ENCODE measurements around the gene CTSH. TPM values are rescaled to one million over a fixed set of nuclear protein-coding genes. Genes with fewer than 3 reads are reported as not detected.

CTSH gene, protein sequence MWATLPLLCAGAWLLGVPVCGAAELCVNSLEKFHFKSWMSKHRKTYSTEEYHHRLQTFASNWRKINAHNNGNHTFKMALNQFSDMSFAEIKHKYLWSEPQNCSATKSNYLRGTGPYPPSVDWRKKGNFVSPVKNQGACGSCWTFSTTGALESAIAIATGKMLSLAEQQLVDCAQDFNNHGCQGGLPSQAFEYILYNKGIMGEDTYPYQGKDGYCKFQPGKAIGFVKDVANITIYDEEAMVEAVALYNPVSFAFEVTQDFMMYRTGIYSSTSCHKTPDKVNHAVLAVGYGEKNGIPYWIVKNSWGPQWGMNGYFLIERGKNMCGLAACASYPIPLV
- total RNA-seq (ENCODE audit: unreplicated experiment) = 10.0 TPM
- long read RNA-seq, transcript CTSH-201 (12 exons, 2,190 nt) = major isoform, 6 of 15 reads
- long read RNA-seq, partial matches to known transcripts = 0 of 15 reads
- long read RNA-seq, other reads (novel, unspliced or antisense) = 9 of 15 reads

DNA sequence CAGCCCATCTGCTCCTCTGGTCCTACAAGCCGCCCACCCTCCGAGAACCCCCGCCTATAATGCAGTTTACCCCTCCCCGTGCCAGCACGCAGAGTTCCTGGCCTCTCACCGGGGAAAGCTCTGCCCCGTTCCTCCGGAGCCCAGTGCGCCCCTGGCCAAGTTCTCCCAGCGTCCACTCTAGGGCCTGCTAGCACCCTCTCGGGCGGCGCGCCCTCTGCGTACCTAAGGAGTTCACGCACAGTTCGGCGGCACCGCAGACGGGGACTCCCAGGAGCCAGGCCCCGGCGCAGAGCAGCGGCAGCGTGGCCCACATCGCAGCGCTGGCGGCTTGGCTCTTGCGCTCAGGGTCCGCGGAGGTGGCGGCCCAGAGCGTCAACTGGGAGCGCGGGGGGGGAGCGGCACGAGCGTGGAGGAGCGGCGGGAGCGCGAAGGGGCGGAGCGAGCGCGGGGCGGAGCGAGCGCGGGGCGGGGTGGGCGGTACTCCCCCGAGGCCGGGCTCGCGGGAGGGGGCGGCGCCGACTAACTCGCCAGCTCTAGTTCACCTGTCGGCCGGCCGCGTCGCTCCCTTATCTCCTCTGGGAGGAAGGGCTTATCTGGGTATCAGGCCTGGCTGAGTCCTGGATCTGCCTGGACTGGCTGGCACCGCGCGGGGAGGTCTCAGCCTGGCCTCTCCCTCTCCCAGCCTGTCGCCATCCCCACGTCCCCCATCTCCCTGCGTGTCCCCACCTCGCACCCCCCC is at the start of gene CTSH:
CTSH (minus strand) TSS at position 378 of the 739 bp plus-strand sequence; CDS start at position 313, 65 bp downstream.
- Mint-ChIP-seq H3K9me3 (ENCODE audit: unreplicated experiment) (no peaks in the 10 kb centered on the region), H3K27me3 (ENCODE audit: unreplicated experiment) (peaks cover 7% of the 10 kb centered on the region), H3K27ac (ENCODE audit: unreplicated experiment) (no peak within 1 kb of the TSS), H3K4me3 (ENCODE audit: unreplicated experiment) (no peak within 1 kb of the TSS), H3K36me3 (ENCODE audit: low read depth, unreplicated experiment) (no peaks in the 10 kb centered on the region), H3K4me1 (ENCODE audit: unreplicated experiment) (no peaks in the 10 kb centered on the region)
- TF ChIP-seq, protein P1, sequence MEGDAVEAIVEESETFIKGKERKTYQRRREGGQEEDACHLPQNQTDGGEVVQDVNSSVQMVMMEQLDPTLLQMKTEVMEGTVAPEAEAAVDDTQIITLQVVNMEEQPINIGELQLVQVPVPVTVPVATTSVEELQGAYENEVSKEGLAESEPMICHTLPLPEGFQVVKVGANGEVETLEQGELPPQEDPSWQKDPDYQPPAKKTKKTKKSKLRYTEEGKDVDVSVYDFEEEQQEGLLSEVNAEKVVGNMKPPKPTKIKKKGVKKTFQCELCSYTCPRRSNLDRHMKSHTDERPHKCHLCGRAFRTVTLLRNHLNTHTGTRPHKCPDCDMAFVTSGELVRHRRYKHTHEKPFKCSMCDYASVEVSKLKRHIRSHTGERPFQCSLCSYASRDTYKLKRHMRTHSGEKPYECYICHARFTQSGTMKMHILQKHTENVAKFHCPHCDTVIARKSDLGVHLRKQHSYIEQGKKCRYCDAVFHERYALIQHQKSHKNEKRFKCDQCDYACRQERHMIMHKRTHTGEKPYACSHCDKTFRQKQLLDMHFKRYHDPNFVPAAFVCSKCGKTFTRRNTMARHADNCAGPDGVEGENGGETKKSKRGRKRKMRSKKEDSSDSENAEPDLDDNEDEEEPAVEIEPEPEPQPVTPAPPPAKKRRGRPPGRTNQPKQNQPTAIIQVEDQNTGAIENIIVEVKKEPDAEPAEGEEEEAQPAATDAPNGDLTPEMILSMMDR (IDR thresholded peaks at IDR 0.05; ENCODE audit: unreplicated experiment) = no peak
- peak; percentile 52 for DNase-seq (ENCODE audit: low spot score)

DNA sequence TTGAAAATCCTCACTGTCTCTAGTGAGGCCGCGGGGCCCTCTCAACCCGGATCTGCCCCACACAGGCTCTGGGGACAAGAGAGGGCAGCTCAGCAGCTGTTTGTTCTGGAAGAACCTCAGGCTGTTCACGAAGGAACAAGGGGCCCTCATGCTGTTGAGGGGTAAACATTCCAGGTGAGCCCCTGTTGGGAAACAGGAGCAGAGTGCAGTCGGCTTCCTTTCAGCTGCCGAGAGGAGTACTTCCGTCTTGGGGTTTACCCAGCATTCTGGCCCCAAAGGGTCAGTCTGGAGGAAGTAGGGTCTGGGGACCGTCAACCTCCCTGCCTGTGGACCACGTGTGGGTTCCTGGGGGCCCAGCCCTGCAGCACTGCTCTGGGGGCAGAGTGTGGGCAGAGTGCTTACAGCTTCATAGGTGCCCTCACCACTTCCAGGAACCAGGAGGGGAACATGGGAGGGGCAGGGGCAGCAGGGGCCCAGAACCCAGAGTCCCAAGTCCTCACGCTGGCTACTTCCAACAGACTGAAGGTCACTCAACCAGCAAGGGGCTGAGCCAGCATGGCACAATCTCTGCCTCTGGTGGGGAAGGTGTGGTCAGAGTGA is 49.2 kb upstream of the CTSH start:
- no peaks in the 10 kb centered on the region for H3K9me3 Mint-ChIP-seq (ENCODE audit: unreplicated experiment)
- H3K27me3 Mint-ChIP-seq (ENCODE audit: unreplicated experiment) = peaks cover 7% of the 10 kb centered on the region
- H3K36me3 Mint-ChIP-seq (ENCODE audit: low read depth, unreplicated experiment) = no peaks in the 10 kb centered on the region
- no peak overlapping the region for H3K27ac Mint-ChIP-seq (ENCODE audit: unreplicated experiment)
- DNase-seq (ENCODE audit: low spot score) = no peak
- H3K4me1 Mint-ChIP-seq (ENCODE audit: unreplicated experiment) = peaks cover 7% of the 10 kb centered on the region
- TF ChIP-seq, protein P1 (IDR thresholded peaks at IDR 0.05; ENCODE audit: unreplicated experiment) = no peak
- H3K4me3 Mint-ChIP-seq (ENCODE audit: unreplicated experiment) = no peak overlapping the region

DNA sequence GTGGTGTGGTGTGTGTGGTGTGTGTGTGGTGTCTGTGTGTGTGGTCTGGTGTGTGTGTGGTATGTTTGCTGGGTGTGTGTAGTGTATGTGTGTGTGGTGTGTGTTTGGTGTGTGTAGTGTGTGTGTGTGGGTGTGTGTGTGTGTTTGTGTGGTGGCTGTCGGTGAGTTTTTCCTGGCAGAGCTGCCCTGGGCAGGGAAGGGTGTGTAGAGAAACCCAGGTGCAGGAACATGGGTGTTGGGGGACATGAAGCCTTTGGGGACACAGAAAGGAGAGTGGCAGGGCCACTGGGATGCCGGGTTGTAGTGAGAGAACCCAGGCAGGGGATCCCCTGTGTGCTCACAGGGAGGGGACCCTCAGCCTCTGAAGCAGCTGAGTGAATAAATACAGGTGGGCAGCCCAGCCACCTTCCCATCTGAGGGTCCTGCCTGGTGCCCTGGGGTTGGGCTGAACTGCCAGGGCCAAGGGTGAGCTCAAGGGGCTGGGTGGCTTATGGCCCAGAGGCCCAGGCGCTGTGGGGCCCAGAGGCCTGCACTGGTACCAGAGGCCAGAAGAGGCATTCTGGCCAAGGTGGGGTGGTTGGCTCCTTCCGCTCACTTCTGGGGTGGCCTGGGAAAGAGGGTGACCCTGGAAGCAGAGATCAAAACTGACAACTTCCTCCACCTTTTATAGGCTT is 48.5 kb upstream of the CTSH start:
- no peak overlapping the region for H3K4me3 Mint-ChIP-seq (ENCODE audit: unreplicated experiment)
- H3K27ac Mint-ChIP-seq (ENCODE audit: unreplicated experiment) = no peak overlapping the region
- H3K9me3 Mint-ChIP-seq (ENCODE audit: unreplicated experiment) = no peaks in the 10 kb centered on the region

DNA sequence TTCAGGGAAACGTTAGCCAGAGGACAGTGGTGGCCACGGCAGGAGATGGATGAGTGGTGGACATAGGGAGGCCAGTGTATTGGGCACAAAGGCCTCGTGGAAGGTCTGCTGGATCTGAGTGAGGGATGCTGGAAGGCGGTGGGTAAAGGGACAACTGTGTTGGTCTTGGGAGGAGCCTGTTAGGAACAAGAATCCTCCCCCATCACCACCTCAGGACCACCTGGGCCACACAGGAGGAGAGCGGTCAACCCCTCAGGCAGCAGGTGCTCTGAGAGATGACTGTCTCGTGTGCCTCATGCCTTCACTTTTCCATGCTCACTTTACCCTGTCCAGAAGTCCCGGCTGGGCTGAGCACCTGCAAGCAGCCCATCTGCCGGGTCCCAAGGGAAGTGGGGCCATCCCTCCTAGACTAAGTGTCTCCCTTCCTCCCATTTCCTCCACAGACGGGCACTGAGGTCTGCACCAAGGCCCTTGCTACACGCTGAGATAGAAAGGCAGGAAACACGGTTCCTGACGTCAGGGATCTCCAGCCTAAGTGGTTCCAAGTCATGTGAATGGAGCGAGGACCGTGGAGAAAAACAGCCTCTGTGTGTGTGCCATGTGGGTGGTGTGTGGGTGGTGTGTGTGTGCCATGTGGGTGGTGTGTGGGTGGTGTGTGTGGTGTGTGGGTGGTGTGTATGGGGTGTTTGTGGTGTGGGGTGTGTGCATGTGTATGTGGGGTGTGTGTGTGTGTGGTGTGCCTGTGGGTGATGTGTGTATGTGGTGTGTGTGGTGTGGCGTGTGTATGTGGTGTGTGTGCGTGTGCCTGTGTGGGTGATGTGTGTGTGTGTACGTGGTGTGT is 47.8 kb upstream of the CTSH start:
- no peaks in the 10 kb centered on the region for H3K9me3 Mint-ChIP-seq (ENCODE audit: unreplicated experiment)
- H3K27ac Mint-ChIP-seq (ENCODE audit: unreplicated experiment) = no peak overlapping the region
- TF ChIP-seq, protein P1 (IDR thresholded peaks at IDR 0.05; ENCODE audit: unreplicated experiment) = no peak
- peaks cover 7% of the 10 kb centered on the region for H3K4me1 Mint-ChIP-seq (ENCODE audit: unreplicated experiment)
- DNase-seq (ENCODE audit: low spot score) = no peak
- no peaks in the 10 kb centered on the region for H3K36me3 Mint-ChIP-seq (ENCODE audit: low read depth, unreplicated experiment)
- no peak overlapping the region for H3K4me3 Mint-ChIP-seq (ENCODE audit: unreplicated experiment)
- H3K27me3 Mint-ChIP-seq (ENCODE audit: unreplicated experiment) = peaks cover 4% of the 10 kb centered on the region

More for the DNA sequence above, 48.5 kb upstream of the CTSH start:
- Mint-ChIP-seq H3K4me1 (ENCODE audit: unreplicated experiment) (peaks cover 7% of the 10 kb centered on the region), H3K27me3 (ENCODE audit: unreplicated experiment) (peaks cover 3% of the 10 kb centered on the region), H3K36me3 (ENCODE audit: low read depth, unreplicated experiment) (no peaks in the 10 kb centered on the region)
- no peak for DNase-seq (ENCODE audit: low spot score)
- TF ChIP-seq, protein P1 (IDR thresholded peaks at IDR 0.05; ENCODE audit: unreplicated experiment) = no peak

Data from endothelial cell (in vitro differentiated cells).